BLaER1 (cell line): Measurements from ENCODE around the gene TENM4.
A peak's percentile ranks its signal among the peaks of the same experiment; 100 is the strongest.

Experiments used
- H3K27ac ChIP-seq: shearing (Covaris generic); formaldehyde crosslinking; 2 replicates; pipeline ENCODE4 v1.8.1; 2022
- H3K27me3 ChIP-seq: shearing (Covaris generic); formaldehyde crosslinking; 2 replicates; pipeline ENCODE4 v1.8.1; 2022
- H3K36me3 ChIP-seq: shearing (Covaris generic); formaldehyde crosslinking; 2 replicates; pipeline ENCODE4 v1.8.1; 2022
- H3K4me1 ChIP-seq: shearing (Covaris generic); formaldehyde crosslinking; 2 replicates; pipeline ENCODE4 v1.8.1; 2022
- H3K4me2 ChIP-seq: shearing (Covaris generic); formaldehyde crosslinking; 2 replicates; pipeline ENCODE4 v1.8.1; 2022
- H3K4me3 ChIP-seq: shearing (Covaris generic); formaldehyde crosslinking; 2 replicates; pipeline ENCODE4 v1.8.1; 2022
- H3K9ac ChIP-seq: shearing (Covaris generic); formaldehyde crosslinking; 2 replicates; pipeline ENCODE4 v1.8.1; 2022
- H3K9me3 ChIP-seq: shearing (Covaris generic); formaldehyde crosslinking; 2 replicates; pipeline ENCODE4 v1.8.1; 2022
- H4K20me1 ChIP-seq: shearing (Covaris generic); formaldehyde crosslinking; 2 replicates; pipeline ENCODE4 v1.8.1; 2022
- Cebpa-rat ChIP-seq: shearing (Covaris generic); IDR thresholded peaks from 2 replicates; pipeline ENCODE4 v1.8.1; 2022

Gene TENM4

DNA sequence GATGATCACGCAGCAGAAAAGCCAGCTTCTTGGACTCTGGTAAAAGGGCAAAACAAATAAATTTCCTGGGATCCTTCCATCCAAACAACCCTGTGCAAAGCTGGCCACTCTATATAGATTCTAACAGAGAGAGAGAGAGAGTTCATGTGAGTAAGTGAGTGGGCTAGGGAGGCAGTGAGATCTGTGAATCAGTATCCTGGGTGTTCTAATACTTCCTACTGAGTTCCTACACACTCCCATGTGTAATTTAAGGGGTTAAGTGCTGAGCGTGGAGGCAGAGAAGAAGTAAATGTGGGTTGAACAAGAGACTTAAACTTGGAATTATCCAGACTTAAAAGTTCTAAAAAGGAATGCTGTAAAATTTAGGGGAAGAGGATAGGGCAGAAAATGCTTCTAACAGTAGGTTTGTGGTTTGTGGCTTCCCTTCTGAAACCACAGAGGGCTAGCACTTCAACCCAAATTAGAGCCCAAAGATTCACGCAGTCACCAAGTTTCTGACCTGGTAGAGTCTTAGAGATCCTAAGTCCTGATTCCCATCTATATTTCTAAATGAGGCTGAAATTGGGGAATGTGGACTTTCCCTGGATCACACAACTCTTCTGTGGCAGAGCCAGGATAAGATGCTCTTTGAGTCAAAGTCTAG is 413.9 kb downstream of the TENM4 start:
- Histone ChIP-seq H3K4me2 (peak overlapping the region; percentile 82), H3K27me3 (no peaks in the 10 kb centered on the region), H3K9ac (no peak overlapping the region), H3K9me3 (no peaks in the 10 kb centered on the region), H3K4me1 (peaks cover 31% of the 10 kb centered on the region), H4K20me1 (peaks cover 57% of the 10 kb centered on the region), H3K4me3 (peak overlapping the region; percentile 44; the same call in 1 of the 2 replicates), H3K36me3 (0 out of 2 replicates have a peak, but pooled peaks cover 4% of the 10 kb centered on the region), H3K27ac (no peak overlapping the region)
- no peak for TF ChIP-seq Cebpa-rat

DNA sequence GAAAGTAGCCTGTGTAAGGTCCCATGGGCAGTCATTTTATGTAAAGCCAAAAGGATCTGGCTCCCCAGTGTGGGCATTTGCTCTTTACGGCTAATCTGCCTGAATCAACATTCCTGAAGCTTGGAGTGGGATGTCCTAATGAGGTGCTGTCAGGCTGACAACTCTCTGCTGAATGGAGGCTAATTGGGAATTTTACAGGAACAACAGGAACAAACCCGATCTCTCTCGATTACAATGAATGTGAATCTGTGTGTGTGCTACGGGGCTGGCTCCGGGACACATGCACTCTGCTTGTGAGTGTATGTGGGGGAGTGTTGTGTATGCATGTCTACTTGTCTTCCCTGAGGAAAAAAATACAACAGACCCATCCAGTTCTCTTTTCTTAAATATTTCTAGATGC is 415.2 kb downstream of the TENM4 start:
- H3K9ac ChIP-seq: no peak overlapping the region
- H3K36me3 ChIP-seq: 0 out of 2 replicates have a peak, but pooled peaks cover 8% of the 10 kb centered on the region
- TF ChIP-seq Cebpa-rat: no peak
- no peak overlapping the region for H3K4me3 ChIP-seq
- H3K27ac ChIP-seq: no peak overlapping the region
- H3K4me2 ChIP-seq: no peak overlapping the region; the same call in 1 of the 2 replicates
- peaks cover 50% of the 10 kb centered on the region for H4K20me1 ChIP-seq
- H3K9me3 ChIP-seq: no peaks in the 10 kb centered on the region
- peaks cover 31% of the 10 kb centered on the region for H3K4me1 ChIP-seq
- H3K27me3 ChIP-seq: no peaks in the 10 kb centered on the region

DNA sequence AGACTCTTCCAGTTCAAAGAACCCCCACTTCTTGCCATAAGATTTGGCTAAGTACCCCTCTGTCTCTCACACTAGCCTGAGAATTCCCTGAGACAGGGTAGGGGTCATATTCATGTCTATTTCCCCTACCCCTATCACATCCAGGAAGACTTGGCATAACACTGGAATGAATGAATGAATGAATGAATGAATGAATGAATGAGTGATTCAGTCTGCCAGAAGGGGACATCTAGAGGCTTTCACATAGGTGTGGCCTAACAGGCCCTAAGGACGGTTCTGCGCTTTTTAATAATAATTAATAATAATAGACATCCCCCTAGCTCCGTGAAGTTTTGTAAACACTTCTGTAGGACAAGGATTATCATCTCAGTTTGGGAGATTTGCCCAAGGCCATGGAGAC is 415.7 kb downstream of the TENM4 start:
- Histone ChIP-seq H3K4me1 (peaks cover 31% of the 10 kb centered on the region), H3K4me2 (no peak overlapping the region), H3K9ac (no peak overlapping the region), H4K20me1 (peaks cover 45% of the 10 kb centered on the region), H3K27me3 (no peaks in the 10 kb centered on the region), H3K36me3 (0 out of 2 replicates have a peak, but pooled peaks cover 8% of the 10 kb centered on the region), H3K4me3 (no peak overlapping the region), H3K9me3 (no peaks in the 10 kb centered on the region), H3K27ac (no peak overlapping the region)
- TF ChIP-seq Cebpa-rat: no peak

DNA sequence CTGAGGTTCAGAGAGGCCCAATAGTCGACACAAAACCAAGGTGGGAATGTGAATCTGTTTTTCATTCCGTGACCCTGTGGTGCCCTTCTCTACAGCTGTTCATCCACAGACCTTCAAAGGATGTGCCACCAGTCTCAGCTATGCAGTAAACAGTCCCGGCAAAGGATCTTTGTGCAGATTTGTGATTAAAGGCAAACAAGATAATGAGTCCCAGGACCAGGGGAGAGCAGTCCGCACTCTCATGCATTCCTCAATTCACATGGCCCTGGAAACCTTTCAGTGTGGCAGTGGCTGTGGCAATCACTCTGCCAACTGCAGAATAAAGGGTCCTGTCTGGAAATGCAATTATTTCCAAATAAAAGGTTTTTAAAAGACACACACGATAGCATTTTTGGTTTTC is 418.6 kb downstream of the TENM4 start:
- no peak for TF ChIP-seq Cebpa-rat

DNA sequence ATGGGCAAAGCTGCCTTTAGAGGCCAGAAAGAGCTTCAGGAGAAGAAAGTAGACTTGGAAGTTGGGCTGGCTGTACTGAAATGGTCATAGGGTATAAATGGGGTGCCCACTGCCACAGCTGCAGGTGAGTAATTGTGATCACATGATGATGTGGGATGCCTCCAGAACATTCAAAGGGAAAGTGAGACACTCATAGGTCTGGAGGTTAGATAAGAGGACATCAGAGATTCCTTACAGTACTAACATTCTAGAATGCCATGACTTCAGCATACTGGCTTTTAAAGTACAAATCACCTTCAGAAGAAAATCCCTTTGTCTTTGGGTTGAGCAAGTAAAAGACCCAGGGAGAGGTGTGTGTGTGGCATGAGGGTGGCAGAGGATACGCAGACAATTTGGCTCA is 419.2 kb downstream of the TENM4 start:
- H3K4me2 ChIP-seq: no peak overlapping the region

More for the DNA sequence above, 418.6 kb downstream of the TENM4 start:
- Histone ChIP-seq H3K9ac (no peak overlapping the region), H4K20me1 (peaks cover 17% of the 10 kb centered on the region), H3K27me3 (no peaks in the 10 kb centered on the region), H3K4me1 (peaks cover 13% of the 10 kb centered on the region), H3K9me3 (no peaks in the 10 kb centered on the region), H3K27ac (no peak overlapping the region), H3K36me3 (0 out of 2 replicates have a peak, but pooled peaks cover 8% of the 10 kb centered on the region), H3K4me2 (no peak overlapping the region), H3K4me3 (no peak overlapping the region)

DNA sequence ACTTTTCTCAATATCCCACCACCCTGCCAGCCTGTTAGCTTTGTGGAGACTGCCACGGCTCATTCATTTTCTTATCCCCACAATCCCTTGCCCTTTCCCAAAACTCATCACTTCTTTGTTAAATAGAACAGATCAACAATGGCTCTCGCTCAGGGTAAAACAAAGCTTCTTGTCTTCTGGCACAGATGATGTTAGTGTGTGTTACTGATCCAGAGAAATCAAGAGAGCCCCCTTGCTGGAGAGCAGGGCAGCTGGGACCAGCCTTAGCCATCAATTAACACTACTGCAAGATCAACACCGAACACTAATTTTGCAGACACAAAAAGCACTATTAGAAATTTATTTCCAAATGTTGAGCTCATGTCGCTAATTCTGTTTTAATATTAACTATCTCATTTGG is 420.9 kb downstream of the TENM4 start:
- Histone ChIP-seq H4K20me1 (no peaks in the 10 kb centered on the region; the same call in 1 of the 2 replicates), H3K4me1 (no peaks in the 10 kb centered on the region), H3K36me3 (0 out of 2 replicates have a peak, but pooled peaks cover 8% of the 10 kb centered on the region)

More for the DNA sequence above, 419.2 kb downstream of the TENM4 start:
- Histone ChIP-seq H3K27ac (no peak overlapping the region), H4K20me1 (peaks cover 10% of the 10 kb centered on the region), H3K9me3 (no peaks in the 10 kb centered on the region), H3K36me3 (0 out of 2 replicates have a peak, but pooled peaks cover 8% of the 10 kb centered on the region), H3K9ac (no peak overlapping the region), H3K4me3 (no peak overlapping the region), H3K4me1 (peaks cover 7% of the 10 kb centered on the region), H3K27me3 (no peaks in the 10 kb centered on the region)
- TF ChIP-seq Cebpa-rat: no peak

DNA sequence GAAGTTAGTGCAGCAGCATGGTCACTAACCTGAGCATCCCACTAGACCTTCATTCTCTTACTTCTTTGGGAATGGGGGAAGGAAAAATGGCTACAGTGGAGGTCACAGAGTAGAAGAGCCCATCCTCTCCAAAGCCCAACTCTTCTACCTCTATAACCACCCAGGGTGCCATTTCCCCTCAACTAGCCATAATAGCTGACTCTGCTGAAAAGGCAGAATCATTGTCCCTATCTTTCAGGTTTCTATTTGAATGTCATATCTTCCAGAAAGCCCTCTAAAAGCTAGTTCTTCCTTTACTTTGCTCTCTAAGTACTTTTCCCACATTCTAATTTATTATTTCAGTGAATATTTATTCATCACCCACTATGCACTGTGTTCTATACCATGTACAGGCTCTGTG is 421.6 kb downstream of the TENM4 start:
- no peaks in the 10 kb centered on the region for H3K9me3 ChIP-seq
- H3K4me3 ChIP-seq: no peak overlapping the region
- no peaks in the 10 kb centered on the region; the same call in 1 of the 2 replicates for H4K20me1 ChIP-seq
- H3K9ac ChIP-seq: no peak overlapping the region
- no peaks in the 10 kb centered on the region for H3K4me1 ChIP-seq
- H3K36me3 ChIP-seq: 0 out of 2 replicates have a peak, but pooled peaks cover 8% of the 10 kb centered on the region
- H3K27me3 ChIP-seq: no peaks in the 10 kb centered on the region
- H3K4me2 ChIP-seq: no peak overlapping the region
- no peak overlapping the region for H3K27ac ChIP-seq
- no peak for TF ChIP-seq Cebpa-rat

More for the DNA sequence above, 420.9 kb downstream of the TENM4 start:
- H3K27me3 ChIP-seq: no peaks in the 10 kb centered on the region
- no peak overlapping the region for H3K27ac ChIP-seq
- no peak overlapping the region for H3K4me3 ChIP-seq
- H3K4me2 ChIP-seq: no peak overlapping the region
- TF ChIP-seq Cebpa-rat: no peak
- H3K9ac ChIP-seq: no peak overlapping the region
- H3K9me3 ChIP-seq: no peaks in the 10 kb centered on the region

DNA sequence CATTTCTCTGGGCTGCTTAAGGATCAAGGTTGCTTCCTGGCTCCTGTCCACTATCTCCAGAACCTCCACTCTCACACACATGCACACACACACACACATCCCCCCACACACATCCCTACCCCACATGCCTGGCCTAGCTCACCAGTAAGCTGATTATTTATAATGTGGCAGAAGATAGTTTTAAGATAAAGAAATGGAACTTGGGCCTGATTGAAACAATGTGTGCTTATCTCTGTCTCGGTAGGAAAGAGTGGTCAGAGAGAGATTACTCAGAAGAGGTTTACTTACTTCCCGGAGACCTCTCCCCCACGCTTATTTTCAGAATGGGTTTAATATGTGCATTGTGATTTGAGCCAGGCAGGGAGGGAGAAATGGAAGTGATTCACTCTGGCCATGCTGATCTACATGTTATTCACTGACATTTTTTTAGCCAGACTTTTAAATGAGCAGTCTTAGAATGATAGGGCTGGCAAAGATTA is 422.4 kb downstream of the TENM4 start:
- Histone ChIP-seq H3K36me3 (0 out of 2 replicates have a peak, but pooled peaks cover 8% of the 10 kb centered on the region), H4K20me1 (no peaks in the 10 kb centered on the region; the same call in 1 of the 2 replicates), H3K27me3 (no peaks in the 10 kb centered on the region), H3K4me3 (no peak overlapping the region), H3K4me1 (no peaks in the 10 kb centered on the region), H3K4me2 (no peak overlapping the region), H3K9ac (no peak overlapping the region), H3K9me3 (no peaks in the 10 kb centered on the region), H3K27ac (no peak overlapping the region)
- no peak for TF ChIP-seq Cebpa-rat

DNA sequence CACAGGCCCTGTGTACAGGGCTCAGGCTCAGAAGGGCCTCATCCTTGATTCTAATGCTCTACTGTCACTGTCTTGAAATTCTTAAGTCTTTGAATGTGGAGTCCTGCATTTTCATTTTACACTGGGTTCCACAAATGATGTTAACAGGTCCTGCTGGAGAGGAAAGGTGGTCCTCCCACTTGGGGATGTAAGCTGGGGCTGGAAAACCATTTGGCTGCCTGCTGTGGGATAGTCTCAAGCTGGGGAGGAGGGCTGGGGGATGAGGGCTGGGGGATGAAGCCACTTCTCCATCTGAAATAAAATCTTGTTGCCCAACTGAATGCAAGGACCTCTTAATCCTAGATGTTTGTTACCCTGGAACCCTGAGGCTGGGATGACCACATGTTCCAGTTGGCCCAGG is 423.0 kb downstream of the TENM4 start:
- Histone ChIP-seq H3K9ac (no peak overlapping the region), H3K4me1 (no peaks in the 10 kb centered on the region), H3K27me3 (no peaks in the 10 kb centered on the region), H3K9me3 (no peaks in the 10 kb centered on the region), H3K4me3 (no peak overlapping the region), H3K4me2 (no peak overlapping the region), H4K20me1 (no peaks in the 10 kb centered on the region; the same call in 1 of the 2 replicates), H3K36me3 (0 out of 2 replicates have a peak, but pooled peaks cover 8% of the 10 kb centered on the region), H3K27ac (no peak overlapping the region)
- no peak for TF ChIP-seq Cebpa-rat

DNA sequence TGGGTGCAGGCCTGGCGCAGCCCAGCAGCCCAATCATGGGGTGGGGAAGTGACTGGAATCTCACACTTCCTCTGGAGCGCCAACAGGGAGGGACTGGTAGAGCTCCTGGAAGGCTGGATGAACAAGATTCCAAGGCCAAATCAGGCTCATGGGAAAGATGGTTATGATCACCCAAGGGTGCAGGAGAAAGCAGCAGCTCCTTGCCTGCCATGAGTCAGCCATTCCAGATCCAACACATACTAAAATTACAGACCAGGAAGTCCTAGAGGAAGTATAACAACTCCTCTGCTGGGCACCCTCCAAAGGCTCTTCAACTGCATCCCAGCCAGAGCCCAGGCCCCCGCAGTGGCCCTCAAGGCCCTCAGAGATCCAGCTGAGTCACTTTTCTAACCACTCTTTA is 427.3 kb downstream of the TENM4 start:
- Histone ChIP-seq H3K9me3 (peaks cover 17% of the 10 kb centered on the region), H3K4me1 (no peaks in the 10 kb centered on the region), H3K4me3 (no peak overlapping the region), H3K36me3 (no peaks in the 10 kb centered on the region; the same call in 1 of the 2 replicates), H3K9ac (no peak overlapping the region), H3K27ac (no peak overlapping the region), H3K27me3 (no peaks in the 10 kb centered on the region), H3K4me2 (no peak overlapping the region), H4K20me1 (no peaks in the 10 kb centered on the region)
- TF ChIP-seq Cebpa-rat: no peak
